NB4 (cell line): ENCODE data around the gene CDKAL1.

Experiments
- DNase-seq: peaks from one replicate; pipeline ENCODE4 v3.0.0; 2010; ENCODE audit warnings: low read depth
- H3K4me3 ChIP-seq: one replicate; pipeline ENCODE4 v1.5.1; 2011; ENCODE audit warnings: mild to moderate bottlenecking, low read depth, low read length, moderate library complexity
- MYC ChIP-seq: IDR thresholded peaks from 2 replicates; pipeline ENCODE4 v1.6.1; 2011; ENCODE audit warnings: low read depth, low read length
- POLR2A ChIP-seq: IDR thresholded peaks from 2 replicates; pipeline ENCODE4 v1.6.1; 2011; ENCODE audit warnings: mild to moderate bottlenecking; ENCODE audit not compliant: insufficient read length; ENCODE audit errors: extremely low read depth
- TF ChIP-seq, protein P1 (sequence below): IDR thresholded peaks from 2 replicates; pipeline ENCODE4 v1.6.1; 2011; ENCODE audit warnings: low read depth, low read length
- TF ChIP-seq, protein P2 (sequence below): IDR thresholded peaks from one replicate; pipeline ENCODE4 v1.5.1; 2012; ENCODE audit warnings: low read depth, low read length

Gene CDKAL1

DNA sequence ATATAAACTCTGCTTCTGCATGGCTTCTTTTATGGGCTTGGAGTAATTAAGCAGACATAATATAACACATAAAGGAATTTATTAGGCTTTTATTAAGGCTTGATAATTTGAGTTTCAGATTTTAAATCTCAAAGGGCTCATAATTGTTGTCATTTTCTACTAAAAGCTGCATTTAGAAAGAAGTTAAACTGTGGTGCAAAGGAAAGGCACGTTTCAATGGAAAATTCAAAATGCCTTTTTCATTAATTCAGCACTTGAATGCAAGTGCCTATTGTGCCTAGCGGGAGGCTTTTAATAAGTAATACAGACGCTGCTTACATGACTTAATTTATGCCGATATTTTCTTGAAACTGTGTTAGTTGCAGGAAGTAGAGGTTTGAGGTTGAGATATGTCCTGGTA is 627.5 kb downstream of the CDKAL1 start:
- no peak overlapping the region for H3K4me3 ChIP-seq
- TF ChIP-seq, protein P1, sequence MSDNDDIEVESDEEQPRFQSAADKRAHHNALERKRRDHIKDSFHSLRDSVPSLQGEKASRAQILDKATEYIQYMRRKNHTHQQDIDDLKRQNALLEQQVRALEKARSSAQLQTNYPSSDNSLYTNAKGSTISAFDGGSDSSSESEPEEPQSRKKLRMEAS = no peak
- TF ChIP-seq POLR2A (no peak), MYC (no peak)
- TF ChIP-seq, protein P2, sequence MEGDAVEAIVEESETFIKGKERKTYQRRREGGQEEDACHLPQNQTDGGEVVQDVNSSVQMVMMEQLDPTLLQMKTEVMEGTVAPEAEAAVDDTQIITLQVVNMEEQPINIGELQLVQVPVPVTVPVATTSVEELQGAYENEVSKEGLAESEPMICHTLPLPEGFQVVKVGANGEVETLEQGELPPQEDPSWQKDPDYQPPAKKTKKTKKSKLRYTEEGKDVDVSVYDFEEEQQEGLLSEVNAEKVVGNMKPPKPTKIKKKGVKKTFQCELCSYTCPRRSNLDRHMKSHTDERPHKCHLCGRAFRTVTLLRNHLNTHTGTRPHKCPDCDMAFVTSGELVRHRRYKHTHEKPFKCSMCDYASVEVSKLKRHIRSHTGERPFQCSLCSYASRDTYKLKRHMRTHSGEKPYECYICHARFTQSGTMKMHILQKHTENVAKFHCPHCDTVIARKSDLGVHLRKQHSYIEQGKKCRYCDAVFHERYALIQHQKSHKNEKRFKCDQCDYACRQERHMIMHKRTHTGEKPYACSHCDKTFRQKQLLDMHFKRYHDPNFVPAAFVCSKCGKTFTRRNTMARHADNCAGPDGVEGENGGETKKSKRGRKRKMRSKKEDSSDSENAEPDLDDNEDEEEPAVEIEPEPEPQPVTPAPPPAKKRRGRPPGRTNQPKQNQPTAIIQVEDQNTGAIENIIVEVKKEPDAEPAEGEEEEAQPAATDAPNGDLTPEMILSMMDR = no peak
- DNase-seq = no peak

DNA sequence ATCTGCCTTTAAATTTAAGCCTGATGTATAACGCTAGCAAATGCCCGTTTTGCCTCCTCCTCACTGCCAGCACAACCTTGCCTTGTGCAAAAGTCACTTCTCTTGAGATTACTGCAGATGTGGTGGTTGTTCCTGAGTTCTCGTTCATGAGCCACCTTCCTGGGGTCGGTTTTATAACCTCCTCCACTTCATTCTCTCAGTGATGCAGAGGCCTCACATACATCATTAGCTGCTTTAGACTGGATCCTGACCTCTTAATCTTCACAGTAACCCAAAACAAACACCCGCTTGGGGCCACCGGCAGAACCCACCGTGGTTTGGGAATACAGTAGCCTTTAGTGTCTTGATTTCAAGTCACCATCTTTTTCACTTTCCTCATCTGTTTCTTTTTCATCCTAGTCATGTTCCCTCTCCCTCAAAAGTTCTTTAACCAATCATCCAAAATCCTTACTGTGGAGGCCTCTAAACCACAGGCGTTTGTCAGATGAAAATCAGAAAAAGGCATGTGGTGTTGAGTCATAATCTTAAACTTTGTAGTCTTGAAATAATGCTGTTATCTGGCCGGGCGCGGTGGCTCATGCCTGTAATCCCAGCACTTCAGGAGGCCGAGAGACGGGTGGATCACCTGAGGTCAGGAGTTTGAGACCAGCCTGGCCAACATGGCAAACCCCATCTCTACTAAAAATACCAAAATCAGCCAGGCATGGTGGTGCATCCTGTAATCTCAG is 629.0 kb downstream of the CDKAL1 start:
- no peak overlapping the region for H3K4me3 ChIP-seq
- no peak for DNase-seq
- no peak for TF ChIP-seq MYC
- TF ChIP-seq, protein P2 = no peak
- TF ChIP-seq, protein P1 = no peak
- TF ChIP-seq POLR2A = no peak

DNA sequence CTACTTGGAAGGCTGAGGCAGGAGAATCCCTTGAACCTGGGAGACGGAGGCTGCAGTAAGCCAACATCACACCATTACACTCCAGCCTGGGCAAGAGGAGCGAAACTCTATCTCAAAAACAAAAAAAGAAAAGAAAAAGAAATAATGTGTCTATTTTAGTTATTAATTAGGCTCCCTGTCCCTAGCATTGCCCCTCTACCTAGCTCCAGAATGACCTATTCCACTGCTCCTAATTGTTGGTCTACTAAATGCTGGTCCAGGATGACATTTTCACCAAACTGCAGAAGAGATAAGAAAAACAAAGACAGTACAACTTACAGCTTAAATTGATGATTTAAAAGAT is 629.6 kb downstream of the CDKAL1 start:
- no peak overlapping the region for H3K4me3 ChIP-seq
- DNase-seq = no peak
- TF ChIP-seq POLR2A = no peak
- TF ChIP-seq MYC = no peak

DNA sequence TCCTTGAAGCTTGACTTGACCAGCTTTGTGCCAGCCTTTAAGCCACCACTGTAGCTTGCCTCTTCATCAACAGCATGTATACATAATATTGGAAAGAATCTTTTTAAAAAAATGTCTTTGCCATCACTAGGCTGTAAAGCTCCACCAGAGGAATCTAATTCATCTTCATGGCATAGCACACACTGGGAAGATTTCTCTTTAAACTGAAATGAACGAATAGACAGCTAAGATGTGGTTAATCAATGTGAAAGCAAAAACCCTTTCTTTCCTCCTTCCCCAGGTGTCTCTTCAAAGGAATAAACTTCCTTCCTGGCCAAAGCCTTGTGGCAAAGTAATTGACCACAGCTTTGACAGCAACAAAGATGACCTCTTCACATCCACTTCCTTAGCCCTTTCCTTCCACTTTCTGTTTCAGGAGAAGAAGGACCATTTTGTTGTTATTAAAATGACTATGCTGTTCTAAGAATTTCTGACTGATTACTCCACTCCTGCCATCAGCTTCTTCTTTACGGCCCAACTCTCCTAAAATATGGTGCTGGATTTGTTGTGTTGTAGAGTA is 630.6 kb downstream of the CDKAL1 start:
- H3K4me3 ChIP-seq = no peak overlapping the region
- peak; percentile 12 for DNase-seq
- TF ChIP-seq POLR2A (no peak), MYC (no peak)
- TF ChIP-seq, protein P2 = no peak
- TF ChIP-seq, protein P1 = no peak

- DNase-seq = no peak
- no peak overlapping the region for H3K4me3 ChIP-seq
- TF ChIP-seq, protein P1 = no peak
- no peak for TF ChIP-seq POLR2A
These were observed 632.5 kb downstream of the CDKAL1 start for GRCh38 chr6:21166754-21167153.

DNA sequence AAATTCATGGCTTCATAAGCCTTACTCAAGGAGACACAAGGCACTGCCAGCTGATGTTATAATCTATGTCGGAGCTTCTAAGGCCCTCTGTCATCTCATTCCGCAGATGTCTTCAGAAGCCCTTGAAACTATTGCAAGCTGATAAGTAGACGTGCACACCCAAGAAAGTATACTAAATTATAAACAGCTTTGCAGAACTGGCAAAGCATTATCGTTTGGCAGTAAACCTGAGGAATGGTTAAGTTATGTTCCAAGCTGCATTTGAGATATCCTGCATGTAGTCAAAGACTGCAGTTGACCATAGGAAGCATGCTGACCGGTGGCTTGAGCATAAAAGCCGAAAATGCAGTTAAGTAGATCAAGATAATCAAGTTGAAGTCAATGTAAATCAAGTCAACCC is 633.5 kb downstream of the CDKAL1 start:
- TF ChIP-seq POLR2A = no peak
- TF ChIP-seq, protein P2 = no peak
- TF ChIP-seq MYC = no peak
- TF ChIP-seq, protein P1 = no peak
- H3K4me3 ChIP-seq = no peak overlapping the region
- no peak for DNase-seq
